ENCODE results near the gene PICK1. TPM values are rescaled to one million over a fixed set of nuclear protein-coding genes. Genes with fewer than 3 reads are reported as not detected.
"Not testable (repeated sequence)": the region's sequence is repeated elsewhere in the genome, so short reads cannot be mapped to it uniquely, and the experiment has no call there.

Gene PICK1
- total and polyA plus RNA-seq, 2 donors (not counting 3 experiments of a cell fraction or from before 2014, with no cell fraction given), result 18.0 to 20.8 TPM

DNA sequence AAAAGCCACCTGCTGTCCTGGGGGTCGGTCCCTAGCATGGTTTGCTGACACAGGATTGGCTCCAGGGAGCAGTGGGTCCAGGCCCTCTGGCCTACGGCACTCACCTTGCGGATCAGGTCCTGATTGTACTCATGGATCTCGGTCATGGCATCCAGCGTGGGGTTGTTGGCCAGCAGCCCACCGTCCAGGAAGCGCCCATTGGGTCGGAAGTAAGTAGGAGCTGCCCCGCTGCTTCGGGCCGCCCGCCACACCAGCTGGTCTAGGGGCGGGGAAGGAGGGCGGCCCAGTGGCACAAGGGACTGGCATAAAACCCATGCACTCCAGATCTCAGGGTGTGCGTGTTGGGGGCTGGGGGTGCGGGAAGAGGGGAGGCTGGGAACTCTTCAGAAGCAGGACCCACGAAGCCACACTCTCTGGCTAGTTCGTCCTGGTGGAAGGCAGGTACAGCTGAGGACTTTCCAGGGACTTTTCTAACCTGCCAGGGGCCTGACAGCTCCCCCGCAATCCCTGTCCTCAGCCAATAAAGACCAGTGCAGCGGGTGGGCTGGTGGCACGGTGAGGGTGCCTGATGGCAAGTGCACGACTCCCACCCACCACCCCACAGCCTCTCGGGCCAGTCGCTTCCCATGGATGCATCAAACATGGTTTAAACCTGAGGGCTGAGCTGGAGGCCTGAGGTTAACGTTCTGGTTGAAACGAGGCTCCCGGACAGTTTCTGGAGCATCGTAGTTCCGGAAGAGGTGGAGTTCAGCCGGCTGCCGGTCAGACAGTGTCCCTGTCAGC is 58.4 kb downstream of the PICK1 start:
- ChIA-PET CTCF (interaction anchor here (1.3 to 3.0 kb wide), 11 partner anchors 9 to 190 kb away, joined by 3 to 25 read pairs (median 14); partner anchors contain the start of gene MAFF), POLR2A (no interaction called here)
- DNase-seq (ENCODE audit: low read depth, low spot score), result no peak

DNA sequence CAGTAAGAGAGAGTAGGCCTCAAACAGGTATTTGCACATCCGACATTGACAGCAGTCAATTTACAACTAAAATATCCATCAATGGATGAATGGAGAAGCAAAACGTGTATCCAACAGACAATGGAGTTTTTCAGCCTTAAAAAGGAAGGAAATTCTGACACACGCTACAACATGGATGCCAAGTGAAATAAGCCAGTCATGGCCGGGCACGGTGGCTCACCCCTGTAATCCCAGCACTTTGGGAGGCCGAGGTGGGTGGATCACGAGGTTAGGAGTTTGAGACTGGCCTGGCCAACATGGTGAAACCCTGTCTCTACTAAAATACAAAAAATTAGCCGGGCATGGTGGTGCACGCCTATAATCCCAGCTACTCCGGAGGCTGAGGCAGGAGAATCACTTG is 60.4 kb downstream of the PICK1 start:
- DNase-seq (ENCODE audit: low read depth, low spot score); H3K4me1 ChIP-seq (ENCODE audit: control insufficient read depth, extremely low read depth, insufficient read depth, low read length); H3K27me3 ChIP-seq (ENCODE audit: control insufficient read depth in 2 of 2, insufficient read depth in 2 of 2, low read length in 2 of 2); dilution Hi-C loops (cut with MboI; ENCODE audit: extremely low pct_ligation_motif_present, low sequenced_read_pairs); H3K9me1 ChIP-seq (replicated peaks; ENCODE audit: control insufficient read depth, extremely low read depth, insufficient read depth, low read length); H3K79me2 ChIP-seq (ENCODE audit: control insufficient read depth, insufficient read depth, low read length); H3K9ac ChIP-seq (replicated peaks; ENCODE audit: extremely low read depth, insufficient read depth, low read length); H3K4me3 ChIP-seq (replicated peaks in 1 of 3; ENCODE audit: insufficient read depth in 1 of 3, low read depth in 1 of 3, low read length in 3 of 3); H3K4me2 ChIP-seq (ENCODE audit: insufficient read depth, low read length); POLR2A ChIA-PET; H4K20me1 ChIP-seq (replicated peaks; ENCODE audit: control insufficient read depth, extremely low read depth, insufficient read depth, low read length); FAIRE-seq; H3K36me3 ChIP-seq (ENCODE audit: control insufficient read depth in 2 of 2, extremely low read depth in 1 of 2, insufficient read depth in 2 of 2, low read length in 2 of 2); intact Hi-C loops (cut with micrococcal nuclease); H3K27ac ChIP-seq (ENCODE audit: insufficient read depth, low read depth, low read length); H3K9me3 ChIP-seq (replicated peaks; ENCODE audit: control insufficient read depth, insufficient read depth, low read length); BruUV-seq (replicated peaks): not testable (repeated sequence)
- CTCF ChIA-PET, result interaction anchor here (1.3 kb wide), 1 partner anchor 40 kb away, joined by 3 read pairs; no protein-coding TSS in a partner anchor
- H2AFZ ChIP-seq (ENCODE audit: low read depth, low read length), result peak overlapping the region; percentile 26

More for the DNA sequence above, 58.4 kb downstream of the PICK1 start:
- intact Hi-C loops (cut with micrococcal nuclease) (loop anchor here (2.0 kb wide), 2 partner anchors 61 to 97 kb away; no protein-coding TSS in a partner anchor), dilution Hi-C loops (cut with MboI; ENCODE audit: extremely low pct_ligation_motif_present, low sequenced_read_pairs) (no loop called here)
- Histone ChIP-seq H3K9me1 (replicated peaks; ENCODE audit: control insufficient read depth, extremely low read depth, insufficient read depth, low read length) (no peaks in the 10 kb centered on the region), H3K27ac (ENCODE audit: insufficient read depth, low read depth, low read length) (no peak overlapping the region), H4K20me1 (replicated peaks; ENCODE audit: control insufficient read depth, extremely low read depth, insufficient read depth, low read length) (no peaks in the 10 kb centered on the region), H3K27me3 (ENCODE audit: control insufficient read depth in 2 of 2, insufficient read depth in 2 of 2, low read length in 2 of 2) (no peaks in the 10 kb centered on the region), H3K4me1 (ENCODE audit: control insufficient read depth, extremely low read depth, insufficient read depth, low read length) (no peaks in the 10 kb centered on the region), H3K4me2 (ENCODE audit: insufficient read depth, low read length) (no peak overlapping the region), H3K36me3 (ENCODE audit: control insufficient read depth in 2 of 2, extremely low read depth in 1 of 2, insufficient read depth in 2 of 2, low read length in 2 of 2) (no peaks in the 10 kb centered on the region), H3K79me2 (ENCODE audit: control insufficient read depth, insufficient read depth, low read length) (no peaks in the 10 kb centered on the region), H3K9ac (replicated peaks; ENCODE audit: extremely low read depth, insufficient read depth, low read length) (no peak overlapping the region), H3K9me3 (replicated peaks; ENCODE audit: control insufficient read depth, insufficient read depth, low read length) (no peaks in the 10 kb centered on the region), H3K4me3 (replicated peaks in 1 of 3; ENCODE audit: insufficient read depth in 1 of 3, low read depth in 1 of 3, low read length in 3 of 3) (no peak overlapping the region), H2AFZ (ENCODE audit: low read depth, low read length) (no peak overlapping the region)
- no peak for FAIRE-seq
- TF ChIP-seq FOS (IDR thresholded peaks at IDR 0.05; ENCODE audit: borderline replicate concordance, insufficient read depth, low read length), result no peak
- no peak for TF ChIP-seq POLR2A (IDR thresholded peaks at IDR 0.05; ENCODE audit: low read depth, low read length)
- no peak for TF ChIP-seq JUN (IDR thresholded peaks at IDR 0.05; ENCODE audit: borderline replicate concordance, insufficient read depth, insufficient read length, low read depth)
- TF ChIP-seq MYC (IDR thresholded peaks at IDR 0.05; ENCODE audit: low read depth, low read length), result no peak
- no TSS peak for BruUV-seq (replicated peaks)
